HL-60/S4 treated with retinoic acid at 250 ng/mL for 4 days and 3 days (cell line): Measurements from ENCODE around the gene KCTD14.
"Not testable (repeated sequence)": the region's sequence is repeated elsewhere in the genome, so short reads cannot be mapped to it uniquely, and the experiment has no call there.

Source experiments
- in situ Hi-C: fragments of 300-500 bp; cut with MboI; formaldehyde crosslinking; loops from 2 replicates; pipeline ENCODE4 v1.7.0; 2022; ENCODE audit warnings: low sequenced_read_pairs

Gene KCTD14

GRCh38 chr11:78027759-78028158 is 4.7 kb upstream of the KCTD14 start:
- in situ Hi-C loops: no loop called here

- in situ Hi-C loops: no loop called here
Measured at GRCh38 chr11:78025378-78025777, 2.3 kb upstream of the KCTD14 start.

GRCh38 chr11:78023426-78023825 is 350 bp upstream of the KCTD14 start:
- in situ Hi-C loops: no loop called here

- in situ Hi-C loops: no loop called here
Measured at GRCh38 chr11:78021611-78022010, 1.5 kb downstream of the KCTD14 start.

- in situ Hi-C loops: no loop called here
Measured at GRCh38 chr11:78020246-78020645, 2.8 kb downstream of the KCTD14 start.

- in situ Hi-C loops: no loop called here
Measured at GRCh38 chr11:78019808-78020207, 3.3 kb downstream of the KCTD14 start.

- in situ Hi-C loops: no loop called here
Measured at GRCh38 chr11:78015878-78016277, 7.2 kb downstream of the KCTD14 start.

GRCh38 chr11:78014937-78015520 is 8.0 kb downstream of the KCTD14 start:
- in situ Hi-C loops: not testable (repeated sequence)

GRCh38 chr11:78011301-78011700 is 11.8 kb downstream of the KCTD14 start:
- in situ Hi-C loops: no loop called here

- in situ Hi-C loops: no loop called here
Measured at GRCh38 chr11:78010755-78011154, 12.3 kb downstream of the KCTD14 start.

- in situ Hi-C loops: no loop called here
Measured at GRCh38 chr11:78010304-78010703, 12.8 kb downstream of the KCTD14 start.

GRCh38 chr11:78009062-78009461 is 14.0 kb downstream of the KCTD14 start:
- in situ Hi-C loops: no loop called here

GRCh38 chr11:78000193-78000592 is 22.9 kb downstream of the KCTD14 start:
- in situ Hi-C loops: no loop called here

GRCh38 chr11:77999446-78000030 is 23.5 kb downstream of the KCTD14 start:
- in situ Hi-C loops: no loop called here

- in situ Hi-C loops: no loop called here
Measured at GRCh38 chr11:77994434-77995362, 28.4 kb downstream of the KCTD14 start, which contains the start of gene INTS4. INTS4 (minus strand) TSS chr11:77994668; CDS start chr11:77994643, 25 bp downstream.

- in situ Hi-C loops: no loop called here
Measured at GRCh38 chr11:77993902-77994301, 29.2 kb downstream of the KCTD14 start.

GRCh38 chr11:77990981-77991380 is 32.1 kb downstream of the KCTD14 start:
- in situ Hi-C loops: no loop called here

- in situ Hi-C loops: not testable (repeated sequence)
Measured at GRCh38 chr11:77986456-77986855, 36.6 kb downstream of the KCTD14 start.

GRCh38 chr11:77981346-77981947 is 41.6 kb downstream of the KCTD14 start:
- in situ Hi-C loops: no loop called here

GRCh38 chr11:77968337-77968736 is 54.7 kb downstream of the KCTD14 start:
- in situ Hi-C loops: no loop called here

- in situ Hi-C loops: no loop called here
Measured at GRCh38 chr11:77967753-77968152, 55.3 kb downstream of the KCTD14 start.
